Lower leg skin (tissue), 4 donors: ENCODE results near the gene ATP1A4. TPM values are rescaled to one million over a fixed set of nuclear protein-coding genes. Genes with fewer than 3 reads are reported as not detected.

Experiments used
- DNase-seq, 2 donors: peaks; one replicate each; pipeline ENCODE4 v3.0.0-alpha.2; 2019; ENCODE audit warnings: low spot score in 2 of 2
- H3K4me3 ChIP-seq: fragments of 200-600 bp; sonication (generic); 2 replicates; pipeline ENCODE4 v1.5.1; 2017; ENCODE audit warnings: mild to moderate bottlenecking, low read depth; ENCODE audit not compliant: poor library complexity, severe bottlenecking
- CTCF ChIP-seq, 3 donors: fragments of 450-650 bp; IDR thresholded peaks; one replicate each; pipeline ENCODE4 v1.5.1; 2016; ENCODE audit warnings: antibody characterized with exemption in 3 of 3, mild to moderate bottlenecking in 3 of 3, moderate library complexity in 2 of 3
- POLR2A ChIP-seq, 2 donors: fragments of 450-650 bp; IDR thresholded peaks; one replicate each; pipeline ENCODE4 v1.6.1; 2016 to 2017; ENCODE audit warnings: antibody characterized with exemption in 2 of 2, mild to moderate bottlenecking in 1 of 2, moderate library complexity in 1 of 2
- WGBS, 2 donors: methylation state at CpG; one replicate each; pipeline ENCODE4 v1.1.5; 2018; 5-methylcytosine and 5-hydroxymethylcytosine counted together
- intact Hi-C: fragments of 100-400 bp; cut with DNase I; formaldehyde crosslinking; loops from one replicate; pipeline ENCODE4 v1.15.0; 2023; ENCODE audit warnings: low total_unique reads
- total RNA-seq, 4 donors: library from RNA; depleted of rRNA; stranded (reverse); fragments of >200 nt; gene quantifications; one replicate each; pipeline ENCODE4 v1.1.0, GENCODE V29; 2016

The ATP1A4 gene
- total RNA-seq: under 1 TPM in 1 of 4 donors, not detected in 3; 0.32 TPM

- TF ChIP-seq CTCF (IDR thresholded peaks at IDR 0.05) (no peak), POLR2A (IDR thresholded peaks at IDR 0.05) (no peak)
- no peak within 1 kb of the TSS for H3K4me3 ChIP-seq
- intact Hi-C loops: no loop called here
- DNase-seq: no peak
- 92 to 95% methylated on average over 6 of the region's 6 CpGs for WGBS, 2 donors
Measured at GRCh38 chr1:160151303-160151702, at the start of gene ATP1A4. Gene ATP1A4 (plus strand): TSS chr1:160151603. CDS start chr1:160152041, 438 bp downstream.

GRCh38 chr1:160101717-160102522, 49.5 kb upstream of the ATP1A4 start:
- no peak overlapping the region for H3K4me3 ChIP-seq
- TF ChIP-seq POLR2A (IDR thresholded peaks at IDR 0.05) (no peak), CTCF (IDR thresholded peaks at IDR 0.05) (no peak)
- DNase-seq: no peak
- intact Hi-C loops: loop anchor here (10.0 kb wide), 1 partner anchor 93 kb away; the partner anchor contains the start of gene CASQ1
- 78 to 83% methylated on average over 9 of the region's 9 CpGs for WGBS, 2 donors

GRCh38 chr1:160103658-160104408, 47.6 kb upstream of the ATP1A4 start:
- no peak overlapping the region for H3K4me3 ChIP-seq
- intact Hi-C loops: loop anchor here (10.0 kb wide), 1 partner anchor 91 kb away; the partner anchor contains the start of gene CASQ1
- TF ChIP-seq POLR2A (IDR thresholded peaks at IDR 0.05) (no peak), CTCF (IDR thresholded peaks at IDR 0.05) (no peak)
- no peak for DNase-seq
- 67 to 78% methylated on average over 6 of the region's 6 CpGs for WGBS, 2 donors

GRCh38 chr1:160104486-160104885, 46.9 kb upstream of the ATP1A4 start:
- no peak overlapping the region for H3K4me3 ChIP-seq
- WGBS, 2 donors: 77 to 81% methylated on average over 3 of the region's 3 CpGs
- intact Hi-C loops: loop anchor here (10.0 kb wide), 1 partner anchor 90 kb away; the partner anchor contains the start of gene CASQ1
- no peak for DNase-seq
- no peak for TF ChIP-seq CTCF (IDR thresholded peaks at IDR 0.05)
- TF ChIP-seq POLR2A (IDR thresholded peaks at IDR 0.05): no peak

GRCh38 chr1:160105155-160105554, 46.2 kb upstream of the ATP1A4 start:
- DNase-seq: no peak
- 93 to 97% methylated on average over 5 of the region's 5 CpGs for WGBS, 2 donors
- no peak overlapping the region for H3K4me3 ChIP-seq
- intact Hi-C loops: loop anchor here (5.0 to 10.0 kb wide), 2 partner anchors 90 to 147 kb away; partner anchors contain the start of gene CASQ1
- TF ChIP-seq POLR2A (IDR thresholded peaks at IDR 0.05): no peak
- no peak for TF ChIP-seq CTCF (IDR thresholded peaks at IDR 0.05)
